HEK293T (cell line): ENCODE results near the gene PTCD2.

ENCODE experiments used
- BHLHE40 ChIP-seq: fragments of 450-650 bp; IDR thresholded peaks from 2 replicates; pipeline ENCODE4 v1.6.1; 2016; ENCODE audit warnings: mild to moderate bottlenecking, moderate library complexity, borderline replicate concordance
- CTBP1 ChIP-seq: fragments of 450-650 bp; IDR thresholded peaks from 2 replicates; pipeline ENCODE4 v1.6.1; 2016; ENCODE audit warnings: borderline replicate concordance
- ELF4 ChIP-seq: fragments of 450-650 bp; IDR thresholded peaks from 2 replicates; pipeline ENCODE4 v1.6.1; 2017; ENCODE audit warnings: antibody characterized with exemption
- FOXA1 ChIP-seq: fragments of 450-650 bp; IDR thresholded peaks from 2 replicates; pipeline ENCODE4 v1.6.1; 2016; ENCODE audit warnings: mild to moderate bottlenecking
- FOXK2 ChIP-seq: fragments of 450-650 bp; IDR thresholded peaks from 2 replicates; pipeline ENCODE4 v1.6.1; 2016; ENCODE audit warnings: mild to moderate bottlenecking
- FOXM1 ChIP-seq: fragments of 450-650 bp; IDR thresholded peaks from 2 replicates; pipeline ENCODE4 v1.6.1; 2017; ENCODE audit warnings: mild to moderate bottlenecking, borderline replicate concordance
- HDGF ChIP-seq: fragments of 450-650 bp; IDR thresholded peaks from 2 replicates; pipeline ENCODE4 v1.6.1; 2017; ENCODE audit warnings: antibody characterized with exemption, borderline replicate concordance
- L3MBTL2 ChIP-seq: fragments of 450-650 bp; conservative IDR thresholded peaks from 2 replicates; pipeline ENCODE4 v1.6.1; 2016; ENCODE audit warnings: mild to moderate bottlenecking
- LEF1 ChIP-seq: fragments of 450-650 bp; IDR thresholded peaks from 2 replicates; pipeline ENCODE4 v1.6.1; 2017; ENCODE audit warnings: mild to moderate bottlenecking, borderline replicate concordance
- NFRKB ChIP-seq: fragments of 450-650 bp; IDR thresholded peaks from 2 replicates; pipeline ENCODE4 v1.6.1; 2016; ENCODE audit warnings: mild to moderate bottlenecking, moderate library complexity
- SP1 ChIP-seq: fragments of 450-650 bp; IDR thresholded peaks from 2 replicates; pipeline ENCODE4 v1.6.1; 2017
- SUZ12 ChIP-seq: fragments of 450-650 bp; IDR thresholded peaks from 2 replicates; pipeline ENCODE4 v1.6.1; 2016; ENCODE audit warnings: mild to moderate bottlenecking
- TARDBP ChIP-seq: fragments of 450-650 bp; IDR thresholded peaks from 2 replicates; pipeline ENCODE4 v1.6.1; 2016

- no peak for TF ChIP-seq FOXA1
- TF ChIP-seq FOXK2: no peak
- no peak for TF ChIP-seq ELF4
- no peak for TF ChIP-seq LEF1
- no peak for TF ChIP-seq SUZ12
- no peak for TF ChIP-seq NFRKB
- no peak for TF ChIP-seq CTBP1
- TF ChIP-seq BHLHE40: no peak
- no peak for TF ChIP-seq L3MBTL2
- TF ChIP-seq FOXM1: no peak
- no peak for TF ChIP-seq SP1
- TF ChIP-seq TARDBP: no peak
- no peak for TF ChIP-seq HDGF
These were observed 35.4 kb upstream of the PTCD2 start for GRCh38 chr5:72284559-72285423.
